Measurements from ENCODE around the gene KRTAP4-6. TPM values are rescaled to one million over a fixed set of nuclear protein-coding genes. Genes with fewer than 3 reads are reported as not detected.
"Not testable (repeated sequence)": the region's sequence is repeated elsewhere in the genome, so short reads cannot be mapped to it uniquely, and the experiment has no call there.

The KRTAP4-6 gene
- polyA plus RNA-seq, 3 donors, result not detected

GRCh38 chr17:41149652-41149985 lies 9.3 kb upstream of the KRTAP4-6 start, which contains the start of gene KRTAP4-5:
TSS of gene KRTAP4-5 (minus strand) at chr17:41149825. CDS start at chr17:41149767, 58 bp downstream.
- DNase-seq (ENCODE audit: extremely low read depth in 1 of 11, low read depth in 9 of 11, low spot score in 4 of 11), result no peak

GRCh38 chr17:41148971-41149651 lies 8.8 kb upstream of the KRTAP4-6 start:
- not testable (repeated sequence) for DNase-seq (ENCODE audit: extremely low read depth in 1 of 11, low read depth in 9 of 11, low spot score in 4 of 11)

GRCh38 chr17:41147531-41148204 lies 7.3 kb upstream of the KRTAP4-6 start:
- no peak for DNase-seq (ENCODE audit: extremely low read depth in 1 of 11, low read depth in 9 of 11, low spot score in 4 of 11)

- DNase-seq (ENCODE audit: extremely low read depth in 1 of 11, low read depth in 9 of 11, low spot score in 4 of 11), result no peak
Observed at GRCh38 chr17:41145261-41145660, 4.9 kb upstream of the KRTAP4-6 start.

GRCh38 chr17:41144846-41145245 lies 4.5 kb upstream of the KRTAP4-6 start:
- no peak for DNase-seq (ENCODE audit: extremely low read depth in 1 of 11, low read depth in 9 of 11, low spot score in 4 of 11)

- no peak for DNase-seq (ENCODE audit: extremely low read depth in 1 of 11, low read depth in 9 of 11, low spot score in 4 of 11)
Observed at GRCh38 chr17:41141361-41141760, 1.0 kb upstream of the KRTAP4-6 start.

- DNase-seq (ENCODE audit: extremely low read depth in 1 of 11, low read depth in 9 of 11, low spot score in 4 of 11), result not testable (repeated sequence)
Observed at GRCh38 chr17:41139865-41140264, 479 bp downstream of the KRTAP4-6 start.

GRCh38 chr17:41133880-41134735 lies 6.2 kb downstream of the KRTAP4-6 start:
- no peak for DNase-seq (ENCODE audit: extremely low read depth in 1 of 11, low read depth in 9 of 11, low spot score in 4 of 11)

- no peak for DNase-seq (ENCODE audit: extremely low read depth in 1 of 11, low read depth in 9 of 11, low spot score in 4 of 11)
Observed at GRCh38 chr17:41131979-41132378, 8.4 kb downstream of the KRTAP4-6 start.

- DNase-seq (ENCODE audit: extremely low read depth in 1 of 11, low read depth in 9 of 11, low spot score in 4 of 11), result no peak
Observed at GRCh38 chr17:41127371-41127770, 13.0 kb downstream of the KRTAP4-6 start.

- no peak for DNase-seq (ENCODE audit: extremely low read depth in 1 of 11, low read depth in 9 of 11, low spot score in 4 of 11)
Observed at GRCh38 chr17:41126412-41126811, 13.9 kb downstream of the KRTAP4-6 start.

GRCh38 chr17:41125064-41125463 lies 15.3 kb downstream of the KRTAP4-6 start:
- DNase-seq (ENCODE audit: extremely low read depth in 1 of 11, low read depth in 9 of 11, low spot score in 4 of 11), result no peak

GRCh38 chr17:41123991-41124371 lies 16.4 kb downstream of the KRTAP4-6 start, which contains the start of gene KRTAP4-12:
TSS of gene KRTAP4-12 (minus strand) at chr17:41124182. CDS start at chr17:41124122, 60 bp downstream.
- DNase-seq (ENCODE audit: extremely low read depth in 1 of 11, low read depth in 9 of 11, low spot score in 4 of 11), result not testable (repeated sequence)

GRCh38 chr17:41123292-41123990 lies 16.9 kb downstream of the KRTAP4-6 start:
- DNase-seq (ENCODE audit: extremely low read depth in 1 of 11, low read depth in 9 of 11, low spot score in 4 of 11), result not testable (repeated sequence)

- no peak for DNase-seq (ENCODE audit: extremely low read depth in 1 of 11, low read depth in 9 of 11, low spot score in 4 of 11)
Observed at GRCh38 chr17:41121742-41122141, 18.6 kb downstream of the KRTAP4-6 start.

- not testable (repeated sequence) for DNase-seq (ENCODE audit: extremely low read depth in 1 of 11, low read depth in 9 of 11, low spot score in 4 of 11)
Observed at GRCh38 chr17:41119696-41120690, 20.4 kb downstream of the KRTAP4-6 start.

GRCh38 chr17:41118721-41119120 lies 21.6 kb downstream of the KRTAP4-6 start:
- no peak for DNase-seq (ENCODE audit: extremely low read depth in 1 of 11, low read depth in 9 of 11, low spot score in 4 of 11)

GRCh38 chr17:41117846-41118386 lies 22.4 kb downstream of the KRTAP4-6 start, which contains the start of gene KRTAP4-11:
TSS of gene KRTAP4-11 (minus strand) at chr17:41118373. CDS start at chr17:41118315, 58 bp downstream.
- DNase-seq (ENCODE audit: extremely low read depth in 1 of 11, low read depth in 9 of 11, low spot score in 4 of 11), result not testable (repeated sequence)

All from renal cortex interstitium (tissue), 11 donors.